ENCODE measurements around the gene CNGA2. TPM values are rescaled to one million over a fixed set of nuclear protein-coding genes. Genes with fewer than 3 reads are reported as not detected.

CNGA2 gene
- total RNA-seq, 4 donors from 2014 or later, result not detected

DNA sequence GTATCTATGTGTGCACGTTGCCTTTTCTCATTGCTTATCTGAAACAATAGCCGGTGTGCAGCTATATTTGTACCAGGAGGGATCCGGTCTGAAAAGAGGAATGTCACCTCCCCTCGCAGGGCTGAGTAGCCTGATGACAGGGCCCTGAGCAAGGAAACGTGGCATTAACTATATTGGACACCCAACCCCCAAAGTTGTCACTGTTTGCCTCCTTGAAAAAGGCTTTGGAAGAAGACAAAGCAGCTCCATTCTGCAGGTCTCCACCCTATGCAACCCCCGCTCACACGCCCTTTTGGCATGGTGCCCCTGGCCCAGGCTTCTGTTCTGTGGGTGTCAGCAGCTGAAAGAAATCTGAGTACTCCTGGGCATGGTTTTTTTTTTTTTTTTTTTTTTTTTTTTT lies 31.1 kb upstream of the CNGA2 start:
- H3K27ac ChIP-seq, result no peak overlapping the region
- WGBS, result 38% methylated on average over 7 of the region's 7 CpGs
- no peak for DNase-seq (ENCODE audit: low spot score in 2 of 2)
- H3K27me3 ChIP-seq, result no peaks in the 10 kb centered on the region
- no peaks in the 10 kb centered on the region for H3K36me3 ChIP-seq
- H3K9me3 ChIP-seq, result no peaks in the 10 kb centered on the region
- TF ChIP-seq POLR2AphosphoS5 (IDR thresholded peaks at IDR 0.05), result no peak
- H3K4me1 ChIP-seq, result no peaks in the 10 kb centered on the region
- no peak overlapping the region for H3K4me3 ChIP-seq

DNA sequence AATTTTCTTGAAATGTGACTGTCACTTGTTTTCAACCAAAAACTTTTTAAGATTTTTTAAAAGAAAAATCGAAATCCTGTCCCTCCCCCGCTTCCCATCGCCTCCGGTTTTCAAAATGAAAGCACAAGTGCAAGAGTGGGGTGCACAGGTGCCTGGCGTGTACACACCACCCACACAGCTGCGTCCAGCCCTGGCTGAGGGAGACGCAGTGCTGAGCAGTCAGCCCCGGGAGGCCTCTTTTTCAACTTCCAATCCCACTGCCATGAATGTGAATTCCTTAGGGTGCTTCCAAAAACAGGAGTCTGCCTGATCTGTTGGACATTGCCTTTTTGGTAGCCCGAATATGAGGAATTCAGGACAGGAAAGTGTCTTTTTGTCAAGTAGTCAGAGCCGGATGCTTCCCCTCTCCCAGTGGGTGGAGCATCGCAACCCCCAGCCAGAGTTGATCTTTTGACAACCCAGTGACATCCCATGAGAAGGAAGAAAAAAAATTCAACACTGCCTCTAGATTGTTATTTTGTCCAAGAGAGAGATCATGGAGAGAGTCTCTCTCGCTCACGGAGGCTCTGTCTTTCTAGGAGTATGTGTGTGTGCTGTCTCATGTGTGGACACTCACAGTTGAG lies 30.4 kb upstream of the CNGA2 start:
- TF ChIP-seq, protein P1, sequence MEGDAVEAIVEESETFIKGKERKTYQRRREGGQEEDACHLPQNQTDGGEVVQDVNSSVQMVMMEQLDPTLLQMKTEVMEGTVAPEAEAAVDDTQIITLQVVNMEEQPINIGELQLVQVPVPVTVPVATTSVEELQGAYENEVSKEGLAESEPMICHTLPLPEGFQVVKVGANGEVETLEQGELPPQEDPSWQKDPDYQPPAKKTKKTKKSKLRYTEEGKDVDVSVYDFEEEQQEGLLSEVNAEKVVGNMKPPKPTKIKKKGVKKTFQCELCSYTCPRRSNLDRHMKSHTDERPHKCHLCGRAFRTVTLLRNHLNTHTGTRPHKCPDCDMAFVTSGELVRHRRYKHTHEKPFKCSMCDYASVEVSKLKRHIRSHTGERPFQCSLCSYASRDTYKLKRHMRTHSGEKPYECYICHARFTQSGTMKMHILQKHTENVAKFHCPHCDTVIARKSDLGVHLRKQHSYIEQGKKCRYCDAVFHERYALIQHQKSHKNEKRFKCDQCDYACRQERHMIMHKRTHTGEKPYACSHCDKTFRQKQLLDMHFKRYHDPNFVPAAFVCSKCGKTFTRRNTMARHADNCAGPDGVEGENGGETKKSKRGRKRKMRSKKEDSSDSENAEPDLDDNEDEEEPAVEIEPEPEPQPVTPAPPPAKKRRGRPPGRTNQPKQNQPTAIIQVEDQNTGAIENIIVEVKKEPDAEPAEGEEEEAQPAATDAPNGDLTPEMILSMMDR (IDR thresholded peaks at IDR 0.05), result no peak
- no peak for TF ChIP-seq POLR2A (IDR thresholded peaks at IDR 0.05)
- no peak for TF ChIP-seq POLR2AphosphoS5 (IDR thresholded peaks at IDR 0.05)
- Histone ChIP-seq H3K9me3 (no peaks in the 10 kb centered on the region), H3K36me3 (no peaks in the 10 kb centered on the region), H3K27me3 (no peaks in the 10 kb centered on the region), H3K27ac (no peak overlapping the region), H3K4me1 (no peaks in the 10 kb centered on the region), H3K4me3 (no peak overlapping the region)
- no peak for DNase-seq (ENCODE audit: low spot score in 2 of 2)
- 60% methylated on average over 13 of the region's 13 CpGs for WGBS

DNA sequence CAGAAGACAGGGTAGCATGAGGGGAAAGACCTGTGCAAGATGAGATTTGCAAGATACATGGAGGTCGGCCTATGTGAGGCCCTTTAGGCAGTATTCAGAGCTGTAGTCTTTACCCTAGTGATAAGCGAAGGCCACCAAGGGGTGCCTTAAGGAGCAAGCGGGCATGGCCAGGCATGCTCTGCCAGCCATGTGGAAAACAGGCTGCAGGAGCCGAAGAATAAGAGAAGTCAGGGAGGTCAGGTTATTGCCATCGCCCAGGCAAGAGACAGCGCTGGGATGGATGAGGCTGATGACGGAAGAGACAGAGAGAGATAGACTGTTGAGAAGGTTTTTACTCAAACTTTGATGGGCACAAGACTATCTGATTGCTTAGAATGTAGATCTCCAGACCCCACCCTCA lies 25.7 kb upstream of the CNGA2 start:
- no peaks in the 10 kb centered on the region for H3K36me3 ChIP-seq
- H3K4me3 ChIP-seq, result no peak overlapping the region
- TF ChIP-seq POLR2AphosphoS5 (IDR thresholded peaks at IDR 0.05) (no peak), POLR2A (IDR thresholded peaks at IDR 0.05) (no peak), EP300 (IDR thresholded peaks at IDR 0.05) (no peak)
- TF ChIP-seq, protein P1 (IDR thresholded peaks at IDR 0.05), result no peak
- no peaks in the 10 kb centered on the region for H3K27me3 ChIP-seq
- H3K4me1 ChIP-seq, result no peaks in the 10 kb centered on the region
- no peak for DNase-seq (ENCODE audit: low spot score in 2 of 2)
- WGBS, result 89% methylated on average over 7 of the region's 7 CpGs
- H3K27ac ChIP-seq, result no peak overlapping the region
- H3K9me3 ChIP-seq, result no peaks in the 10 kb centered on the region

DNA sequence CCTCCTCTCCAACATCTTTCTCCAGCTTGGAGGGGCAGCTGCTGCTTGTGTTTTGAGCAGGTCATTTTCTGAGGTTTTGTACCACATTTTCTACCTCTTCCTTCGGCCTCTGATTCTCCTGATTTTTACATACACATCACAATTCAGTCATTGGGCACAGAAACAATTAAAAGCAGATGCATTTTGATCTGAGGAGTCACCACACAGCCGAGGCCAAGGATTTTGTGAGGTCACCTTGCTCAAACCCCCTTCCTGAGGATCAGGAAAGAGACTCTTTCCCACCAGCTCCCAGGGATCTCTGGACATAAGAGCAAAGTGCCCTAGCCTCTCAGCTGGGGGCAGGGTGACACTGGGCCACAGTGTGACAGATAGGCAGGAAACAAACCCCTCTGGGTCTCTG lies 24.1 kb upstream of the CNGA2 start:
- H3K4me3 ChIP-seq, result no peak overlapping the region
- H3K9me3 ChIP-seq, result no peaks in the 10 kb centered on the region
- DNase-seq (ENCODE audit: low spot score in 2 of 2), result no peak
- TF ChIP-seq POLR2A (IDR thresholded peaks at IDR 0.05) (no peak), EP300 (IDR thresholded peaks at IDR 0.05) (no peak), POLR2AphosphoS5 (IDR thresholded peaks at IDR 0.05) (no peak)
- TF ChIP-seq, protein P1 (IDR thresholded peaks at IDR 0.05), result no peak
- H3K4me1 ChIP-seq, result no peaks in the 10 kb centered on the region
- no peak overlapping the region for H3K27ac ChIP-seq
- H3K36me3 ChIP-seq, result no peaks in the 10 kb centered on the region
- H3K27me3 ChIP-seq, result no peaks in the 10 kb centered on the region
- 49% methylated on average over 2 of the region's 2 CpGs for WGBS

DNA sequence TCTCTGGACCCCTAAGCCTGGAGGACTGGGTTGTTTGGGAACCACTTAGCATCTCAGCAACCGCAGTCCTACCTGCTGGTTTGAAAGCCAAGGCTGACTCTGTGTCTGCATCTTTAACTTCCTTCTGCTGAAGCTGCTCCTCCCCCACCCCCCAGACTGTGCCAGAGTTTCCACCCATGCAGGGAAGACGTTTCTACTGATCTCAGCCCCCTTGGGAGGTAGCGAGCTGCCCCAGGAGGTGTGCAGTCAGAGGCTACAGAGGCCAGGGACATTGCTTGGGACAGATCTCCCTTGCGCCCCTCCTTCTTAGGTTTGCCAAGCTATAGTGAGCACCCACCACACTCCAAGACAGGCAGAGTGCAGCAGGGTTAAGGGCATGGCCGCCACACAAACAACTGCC lies 23.4 kb upstream of the CNGA2 start:
- no peaks in the 10 kb centered on the region for H3K36me3 ChIP-seq
- no peak overlapping the region for H3K27ac ChIP-seq
- H3K9me3 ChIP-seq, result no peaks in the 10 kb centered on the region
- 45% methylated on average over 5 of the region's 5 CpGs for WGBS
- H3K4me3 ChIP-seq, result no peak overlapping the region
- no peaks in the 10 kb centered on the region for H3K4me1 ChIP-seq
- DNase-seq (ENCODE audit: low spot score in 2 of 2), result peak in 1 of 2 donors; percentile 37
- no peaks in the 10 kb centered on the region for H3K27me3 ChIP-seq
- TF ChIP-seq POLR2A (IDR thresholded peaks at IDR 0.05) (no peak), POLR2AphosphoS5 (IDR thresholded peaks at IDR 0.05) (no peak), EP300 (IDR thresholded peaks at IDR 0.05) (no peak)
- TF ChIP-seq, protein P1 (IDR thresholded peaks at IDR 0.05), result no peak

DNA sequence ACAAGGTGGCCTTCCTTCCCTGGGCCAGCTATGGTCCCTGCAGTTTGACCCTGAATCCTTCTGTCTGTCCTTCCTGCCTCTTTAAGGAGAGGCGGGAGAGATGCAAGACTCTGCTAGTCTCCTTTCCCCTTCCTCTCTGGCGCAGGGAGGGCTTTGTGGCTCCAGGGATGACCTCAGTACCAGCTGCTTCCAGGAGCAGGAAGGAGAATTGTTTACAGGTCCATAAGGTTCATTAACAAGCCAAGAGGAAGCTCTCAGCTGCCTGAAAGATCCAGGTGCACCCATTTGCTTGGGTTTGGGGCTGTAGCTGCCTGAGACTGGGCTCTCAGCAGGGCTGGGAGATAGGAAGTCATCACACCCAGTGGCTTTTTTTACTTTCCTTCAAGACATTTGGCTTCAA lies 22.8 kb upstream of the CNGA2 start:
- 6% methylated on average over 2 of the region's 2 CpGs for WGBS
- Histone ChIP-seq H3K36me3 (no peaks in the 10 kb centered on the region), H3K4me3 (no peak overlapping the region), H3K27ac (no peak overlapping the region), H3K9me3 (no peaks in the 10 kb centered on the region), H3K4me1 (no peaks in the 10 kb centered on the region), H3K27me3 (no peaks in the 10 kb centered on the region)
- TF ChIP-seq POLR2A (IDR thresholded peaks at IDR 0.05) (no peak), EP300 (IDR thresholded peaks at IDR 0.05) (no peak)
- TF ChIP-seq, protein P1 (IDR thresholded peaks at IDR 0.05), result no peak
- peak in 1 of 2 donors; percentile 39 for DNase-seq (ENCODE audit: low spot score in 2 of 2)
